Keratinocyte (primary cell): ENCODE results near the gene CADM2.

Experiments
- EZH2 ChIP-seq: IDR thresholded peaks from one replicate; pipeline ENCODE4 v1.6.1; 2012; ENCODE audit warnings: inconsistent platforms, mild to moderate bottlenecking, low read length, moderate library complexity
- TF ChIP-seq, protein P1 (sequence below), 3 experiments: IDR thresholded peaks in 1 of 3; conservative IDR thresholded peaks in 1 of 3; optimal IDR thresholded peaks in 1 of 3; 2 replicates in 2 of 3; 3 replicates in 1 of 3; pipeline versions ENCODE3 to v1.5.1; 2011; ENCODE audit warnings: low read length in 3 of 3, mild to moderate bottlenecking in 3 of 3, moderate library complexity in 2 of 3, control low read depth in 1 of 3, inconsistent platforms in 1 of 3; ENCODE audit not compliant: insufficient read depth in 2 of 3; ENCODE audit errors: extremely low read depth in 1 of 3

DNA sequence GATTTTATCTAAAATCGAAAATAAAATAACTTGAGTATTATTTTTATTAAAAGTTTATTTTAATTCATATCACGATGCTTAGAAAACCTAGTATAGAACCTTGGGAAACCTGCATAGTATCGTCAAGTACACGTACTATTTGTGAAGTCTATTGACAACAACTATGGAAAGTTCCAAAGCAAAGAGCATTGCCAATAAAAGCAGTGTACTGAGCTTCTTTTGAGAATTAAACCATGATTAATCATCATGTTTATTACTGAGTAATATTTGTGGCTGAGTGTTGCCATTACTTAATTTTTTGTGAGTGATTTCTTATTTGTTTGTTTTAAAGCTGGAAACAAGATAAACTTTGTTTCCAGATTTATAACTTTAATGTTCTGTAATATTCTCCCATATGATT, 674.1 kb downstream of the CADM2 start:
- TF ChIP-seq, protein P1, sequence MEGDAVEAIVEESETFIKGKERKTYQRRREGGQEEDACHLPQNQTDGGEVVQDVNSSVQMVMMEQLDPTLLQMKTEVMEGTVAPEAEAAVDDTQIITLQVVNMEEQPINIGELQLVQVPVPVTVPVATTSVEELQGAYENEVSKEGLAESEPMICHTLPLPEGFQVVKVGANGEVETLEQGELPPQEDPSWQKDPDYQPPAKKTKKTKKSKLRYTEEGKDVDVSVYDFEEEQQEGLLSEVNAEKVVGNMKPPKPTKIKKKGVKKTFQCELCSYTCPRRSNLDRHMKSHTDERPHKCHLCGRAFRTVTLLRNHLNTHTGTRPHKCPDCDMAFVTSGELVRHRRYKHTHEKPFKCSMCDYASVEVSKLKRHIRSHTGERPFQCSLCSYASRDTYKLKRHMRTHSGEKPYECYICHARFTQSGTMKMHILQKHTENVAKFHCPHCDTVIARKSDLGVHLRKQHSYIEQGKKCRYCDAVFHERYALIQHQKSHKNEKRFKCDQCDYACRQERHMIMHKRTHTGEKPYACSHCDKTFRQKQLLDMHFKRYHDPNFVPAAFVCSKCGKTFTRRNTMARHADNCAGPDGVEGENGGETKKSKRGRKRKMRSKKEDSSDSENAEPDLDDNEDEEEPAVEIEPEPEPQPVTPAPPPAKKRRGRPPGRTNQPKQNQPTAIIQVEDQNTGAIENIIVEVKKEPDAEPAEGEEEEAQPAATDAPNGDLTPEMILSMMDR (optimal IDR thresholded peaks at IDR 0.05 in 1 of 3, IDR thresholded peaks at IDR 0.05 in 1 of 3, conservative IDR thresholded peaks at IDR 0.05 in 1 of 3; ENCODE audit: extremely low read depth in 1 of 3, insufficient read depth in 2 of 3, low read length in 3 of 3): no peak
- TF ChIP-seq EZH2: no peak
